B cell (primary cell): ENCODE data around the gene MLLT10. TPM values are rescaled to one million over a fixed set of nuclear protein-coding genes. Genes with fewer than 3 reads are reported as not detected.

ENCODE experiments used
- ATAC-seq: fragments of 200-7000 bp; cut with Tn5 transposase; one replicate; pipeline ENCODE4 v1.10.0; 2021; ENCODE audit warnings: low read depth, mild to moderate bottlenecking, moderate number of reproducible peaks, moderate library complexity
- CTCF ChIA-PET: fragments of 350-600 bp; sonication (Branson Sonifier 250); formaldehyde crosslinking; loops from one replicate; lab custom pipeline; 2021; ENCODE audit warnings: antibody characterized with exemption, inconsistent platforms; lab: Charles Lee
- POLR2A ChIA-PET: fragments of 350-600 bp; sonication (Branson Sonifier 250); formaldehyde crosslinking; loops from one replicate; lab custom pipeline; 2021; ENCODE audit warnings: antibody characterized with exemption; lab: Charles Lee
- DNase-seq: peaks from one replicate; pipeline ENCODE4 v3.0.0; 2013
- H2AFZ ChIP-seq: 2 replicates; pipeline ENCODE4 v1.6.1; 2012; ENCODE audit warnings: mild to moderate bottlenecking, low read depth, low read length; ENCODE audit not compliant: insufficient read depth, poor library complexity, severe bottlenecking
- H3K27ac ChIP-seq, 2 donors: 1 replicate in 1 of 2; 2 replicates in 1 of 2; pipeline ENCODE4 v1.5.1; 2012 to 2013; ENCODE audit warnings: low read length in 2 of 2, mild to moderate bottlenecking in 2 of 2, moderate library complexity in 1 of 2
- H3K27me3 ChIP-seq, 4 experiments: fragments of 200-600 bp in 1 of 4; sonication (generic) in 1 of 4; replicated peaks in 1 of 4; 1 replicate in 2 of 4; 2 replicates in 2 of 4; pipeline versions ENCODE4 v1.6.1 to v1.7.0; 2013 to 2016; ENCODE audit warnings: low read length in 3 of 4, mild to moderate bottlenecking in 2 of 4, mixed read lengths in 1 of 4, moderate library complexity in 1 of 4; ENCODE audit not compliant: insufficient read depth in 4 of 4, control insufficient read depth in 3 of 4; ENCODE audit errors: control extremely low read depth in 1 of 4
- H3K36me3 ChIP-seq, 2 experiments: replicated peaks in 1 of 2; 1 replicate in 1 of 2; 2 replicates in 1 of 2; pipeline versions ENCODE4 v1.6.1 to v1.7.1; 2013; ENCODE audit warnings: low read length in 1 of 2; ENCODE audit not compliant: insufficient read depth in 2 of 2, control insufficient read depth in 1 of 2; ENCODE audit errors: control extremely low read depth in 1 of 2, extremely low read depth in 1 of 2
- H3K4me1 ChIP-seq, 2 donors: fragments of 200-600 bp in 1 of 2; sonication (generic) in 1 of 2; 1 replicate in 1 of 2; 2 replicates in 1 of 2; pipeline versions ENCODE4 v1.5.1 to v1.6.1; 2013 to 2017; ENCODE audit warnings: low read length in 2 of 2; ENCODE audit not compliant: control insufficient read depth in 2 of 2, insufficient read depth in 2 of 2
- H3K4me2 ChIP-seq: replicated peaks from 2 replicates; pipeline ENCODE3; 2012; ENCODE audit warnings: mild to moderate bottlenecking, low read depth, low read length; ENCODE audit not compliant: poor library complexity, severe bottlenecking
- H3K4me3 ChIP-seq, 5 experiments: fragments of 200-600 bp in 1 of 5; sonication (generic) in 1 of 5; 1 replicate in 3 of 5; 2 replicates in 2 of 5; pipeline versions ENCODE4 v1.5.1 to v1.7.0; 2011 to 2016; ENCODE audit warnings: low read length in 4 of 5, mild to moderate bottlenecking in 4 of 5, low read depth in 2 of 5, control low read depth in 1 of 5, moderate library complexity in 1 of 5; ENCODE audit not compliant: insufficient read depth in 1 of 5; ENCODE audit errors: control extremely low read depth in 1 of 5, extremely low read depth in 1 of 5
- H3K79me2 ChIP-seq: fragments of 200-600 bp; sonication (generic); one replicate; pipeline ENCODE4 v1.6.0; 2016; ENCODE audit warnings: low read length; ENCODE audit not compliant: control insufficient read depth, insufficient read depth
- H3K9ac ChIP-seq: fragments of 200-600 bp; sonication (generic); 2 replicates; pipeline ENCODE4 v1.6.1; 2017; ENCODE audit warnings: mild to moderate bottlenecking, low read length, moderate library complexity
- H3K9me3 ChIP-seq, 3 donors: one replicate each; pipeline versions ENCODE4 v1.6.1 to v1.7.1; 2013; ENCODE audit warnings: low read length in 2 of 3; ENCODE audit not compliant: control insufficient read depth in 2 of 3, insufficient read depth in 1 of 3; ENCODE audit errors: control extremely low read depth in 1 of 3
- H4K20me1 ChIP-seq: 2 replicates; pipeline ENCODE4 v1.6.0; 2012; ENCODE audit warnings: mild to moderate bottlenecking, low read length; ENCODE audit not compliant: insufficient read depth, control insufficient read depth, poor library complexity, severe bottlenecking
- H3K27ac Mint-ChIP-seq: one replicate; pipeline ENCODE4 v1.8.0; 2021; ENCODE audit warnings: mixed read lengths
- H3K27me3 Mint-ChIP-seq: one replicate; pipeline ENCODE4 v1.8.0; 2021; ENCODE audit warnings: mixed read lengths
- H3K4me1 Mint-ChIP-seq: one replicate; pipeline ENCODE4 v1.8.0; 2021; ENCODE audit warnings: mixed read lengths
- H3K4me3 Mint-ChIP-seq: one replicate; pipeline ENCODE4 v1.8.0; 2021; ENCODE audit warnings: mixed read lengths
- H3K9me3 Mint-ChIP-seq: one replicate; pipeline ENCODE4 v1.8.0; 2022; ENCODE audit warnings: mixed read lengths; ENCODE audit not compliant: insufficient read depth
- EZH2 ChIP-seq: IDR thresholded peaks from 2 replicates; pipeline ENCODE4 v1.6.1; 2012; ENCODE audit warnings: borderline replicate concordance, low read depth, mild to moderate bottlenecking, moderate library complexity, low read length; ENCODE audit not compliant: insufficient read depth, poor library complexity, severe bottlenecking
- WGBS: methylation state at CpG from one replicate; pipeline ENCODE4 v1.1.5; 2013; ENCODE audit warnings: missing lambda C conversion rate; ENCODE audit not compliant: insufficient coverage; 5-methylcytosine and 5-hydroxymethylcytosine counted together
- intact Hi-C: fragments of 100-400 bp; cut with micrococcal nuclease; formaldehyde crosslinking; loops from one replicate; pipeline ENCODE4 v1.10.0; 2022
- polyA plus RNA-seq: library from polyadenylated mRNA; depleted of rRNA; stranded (reverse); fragments of >200 nt; gene quantifications from 2 replicates; pipeline ENCODE4 v1.2.3, GENCODE V29; 2012
- total RNA-seq, 2 donors: library from RNA; stranded (reverse); fragments of 120-200 nt in 1 of 2; gene quantifications; 1 replicate in 1 of 2; 2 replicates in 1 of 2; pipeline versions ENCODE4 v1.2.3 to v1.2.4, GENCODE V29; 2013 to 2022
- TF ChIP-seq, protein P1 (sequence below): fragments of 200-600 bp; IDR thresholded peaks from one replicate; pipeline ENCODE4 v1.8.0; 2022; ENCODE audit warnings: antibody characterized with exemption, mild to moderate bottlenecking

The MLLT10 gene
- total and polyA plus RNA-seq, 2 donors (not counting 1 experiment from before 2014, with no cell fraction given): 21.7 to 70.5 TPM

DNA sequence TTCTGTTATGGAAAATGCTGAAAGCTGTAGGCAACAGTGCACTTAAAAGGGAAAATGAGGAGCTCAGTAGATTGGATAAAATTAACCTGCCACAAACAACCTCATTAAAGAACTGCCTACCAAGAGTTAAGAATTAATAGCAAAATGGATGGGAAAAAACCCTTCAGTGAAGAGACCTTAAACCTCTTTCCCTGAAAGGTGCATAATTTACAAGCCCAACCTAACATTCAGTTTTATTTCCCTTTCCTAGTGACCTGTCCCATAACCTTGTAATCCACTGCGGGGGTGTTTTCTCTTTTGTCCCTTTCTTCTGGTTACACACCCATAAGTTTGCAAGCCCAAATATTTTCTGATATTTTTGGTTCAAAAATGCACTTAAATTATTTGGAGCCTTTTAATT, 30.5 kb upstream of the MLLT10 start:
- no peak for DNase-seq
- no peak overlapping the region for H2AFZ ChIP-seq
- no peaks in the 10 kb centered on the region for H3K36me3 ChIP-seq
- no peak overlapping the region for H3K9ac ChIP-seq
- peaks cover 16% of the 10 kb centered on the region for H3K4me1 Mint-ChIP-seq
- no peaks in the 10 kb centered on the region for H3K79me2 ChIP-seq
- POLR2A ChIA-PET: no interaction called here
- H3K4me2 ChIP-seq: no peak overlapping the region
- H3K4me1 ChIP-seq: peaks cover 14 to 16% of the 10 kb centered on the region in 2 donors
- peaks cover 0 to 52% (median 25%) of the 10 kb centered on the region in 4 experiments for H3K27me3 ChIP-seq
- peaks cover 0 to 12% (median 0%) of the 10 kb centered on the region in 3 donors for H3K9me3 ChIP-seq
- TF ChIP-seq, protein P1, sequence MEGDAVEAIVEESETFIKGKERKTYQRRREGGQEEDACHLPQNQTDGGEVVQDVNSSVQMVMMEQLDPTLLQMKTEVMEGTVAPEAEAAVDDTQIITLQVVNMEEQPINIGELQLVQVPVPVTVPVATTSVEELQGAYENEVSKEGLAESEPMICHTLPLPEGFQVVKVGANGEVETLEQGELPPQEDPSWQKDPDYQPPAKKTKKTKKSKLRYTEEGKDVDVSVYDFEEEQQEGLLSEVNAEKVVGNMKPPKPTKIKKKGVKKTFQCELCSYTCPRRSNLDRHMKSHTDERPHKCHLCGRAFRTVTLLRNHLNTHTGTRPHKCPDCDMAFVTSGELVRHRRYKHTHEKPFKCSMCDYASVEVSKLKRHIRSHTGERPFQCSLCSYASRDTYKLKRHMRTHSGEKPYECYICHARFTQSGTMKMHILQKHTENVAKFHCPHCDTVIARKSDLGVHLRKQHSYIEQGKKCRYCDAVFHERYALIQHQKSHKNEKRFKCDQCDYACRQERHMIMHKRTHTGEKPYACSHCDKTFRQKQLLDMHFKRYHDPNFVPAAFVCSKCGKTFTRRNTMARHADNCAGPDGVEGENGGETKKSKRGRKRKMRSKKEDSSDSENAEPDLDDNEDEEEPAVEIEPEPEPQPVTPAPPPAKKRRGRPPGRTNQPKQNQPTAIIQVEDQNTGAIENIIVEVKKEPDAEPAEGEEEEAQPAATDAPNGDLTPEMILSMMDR: no peak
- TF ChIP-seq EZH2: no peak
- H3K27ac Mint-ChIP-seq: no peak overlapping the region
- peaks cover 51% of the 10 kb centered on the region for H3K27me3 Mint-ChIP-seq
- no peak overlapping the region for H3K4me3 Mint-ChIP-seq
- no peak overlapping the region for H3K4me3 ChIP-seq
- WGBS: no CpG with 5 or more reads among the region's 1 CpG
- no peak overlapping the region for H3K27ac ChIP-seq
- CTCF ChIA-PET: no interaction called here
- intact Hi-C loops: no loop called here
- no peaks in the 10 kb centered on the region for H4K20me1 ChIP-seq
- no peaks in the 10 kb centered on the region for H3K9me3 Mint-ChIP-seq
- ATAC-seq: no peak

DNA sequence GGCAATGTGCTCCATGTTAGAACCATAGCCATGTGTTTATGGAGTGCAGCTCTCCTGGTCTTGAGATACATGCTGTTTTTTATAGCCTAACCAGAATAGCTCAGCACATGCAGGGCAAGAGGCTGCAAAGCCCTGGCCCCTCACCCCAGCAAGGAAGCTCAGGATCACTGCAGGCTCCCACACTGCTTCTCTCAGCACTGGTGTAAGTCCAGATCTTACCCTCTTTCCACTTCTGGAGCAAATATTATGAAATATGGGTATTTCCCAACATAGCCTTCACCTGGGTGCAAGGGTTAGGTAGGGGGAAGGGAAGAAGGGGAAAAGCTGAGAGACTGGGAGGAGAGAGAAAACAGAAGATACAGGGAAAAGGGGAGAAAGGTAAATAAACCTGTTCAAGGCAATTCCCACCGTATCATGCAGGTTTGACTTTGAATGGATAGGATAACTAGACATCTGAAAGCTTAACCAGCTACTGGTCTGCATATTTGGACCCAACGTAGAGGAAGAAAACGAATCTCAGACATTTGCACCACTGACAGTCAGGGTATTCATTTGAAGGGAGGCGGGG, 28.2 kb upstream of the MLLT10 start:
- Mint-ChIP-seq H3K27ac (no peak overlapping the region), H3K4me1 (peaks cover 1% of the 10 kb centered on the region), H3K9me3 (no peaks in the 10 kb centered on the region), H3K4me3 (no peak overlapping the region), H3K27me3 (peaks cover 49% of the 10 kb centered on the region)
- ChIA-PET POLR2A (no interaction called here), CTCF (interaction anchor here (0.7 to 1.4 kb wide), 2 partner anchors 10 to 15 kb away, joined by 3 to 7 read pairs; no protein-coding TSS in a partner anchor)
- H3K4me1 ChIP-seq: peaks cover 7 to 8% of the 10 kb centered on the region in 2 donors
- H3K9ac ChIP-seq: no peak overlapping the region
- DNase-seq: no peak
- no peaks in the 10 kb centered on the region for H3K79me2 ChIP-seq
- peaks cover 0 to 15% (median 0%) of the 10 kb centered on the region in 3 donors for H3K9me3 ChIP-seq
- no peak for ATAC-seq
- 100% methylated on average over 1 of the region's 4 CpGs for WGBS
- no peak overlapping the region for H3K4me3 ChIP-seq
- H3K4me2 ChIP-seq: no peak overlapping the region
- H2AFZ ChIP-seq: no peak overlapping the region
- TF ChIP-seq, protein P1: no peak
- TF ChIP-seq EZH2: no peak
- no peaks in the 10 kb centered on the region for H4K20me1 ChIP-seq
- no peak overlapping the region for H3K27ac ChIP-seq
- H3K36me3 ChIP-seq: no peaks in the 10 kb centered on the region
- peaks cover 0 to 49% (median 12%) of the 10 kb centered on the region in 4 experiments for H3K27me3 ChIP-seq
- intact Hi-C loops: no loop called here
